K562 (cell line): Measurements from ENCODE around the gene IFI6. TPM values are rescaled to one million over a fixed set of nuclear protein-coding genes. Genes with fewer than 3 reads are reported as not detected.

ENCODE experiments used
- ATAC-seq: fragments of 200-7000 bp; cut with Tn5 transposase; 3 replicates; pipeline ENCODE4 v1.9.1; 2020; ENCODE audit warnings: moderate library complexity
- BruUV-seq: library from RNA; stranded (reverse); fragments of 400-500 nt; replicated peaks from 2 replicates; lab custom pipeline; 2021; lab: Mats Ljungman, UMichigan
- CTCF ChIA-PET: fragments of 300-600 bp; formaldehyde crosslinking; extraction: SDS; loops from one replicate; lab custom pipeline; 2021; ENCODE audit warnings: low intra/inter-chr PET ratio; lab: Yijun Ruan, JAX
- POLR2A ChIA-PET: fragments of 300-600, 350-650 bp; sonication (Branson Sonifier 250); formaldehyde crosslinking; extraction: SDS; loops from one replicate; lab custom pipeline; 2021; ENCODE audit warnings: antibody characterized with exemption, inconsistent platforms; lab: Yijun Ruan, JAX
- DNase-seq, 4 experiments: peaks; one replicate each; pipeline versions ENCODE4 v3.0.0 to v3.0.0-alpha.2; 2011 to 2018; ENCODE audit warnings: low spot score in 3 of 4, mixed read lengths in 3 of 4; ENCODE audit errors: extremely low read depth in 1 of 4
- FAIRE-seq: peaks from 2 replicates; lab custom pipeline; 2011; peaks lifted over from hg19 to GRCh38; lab: Jason Lieb, UNC
- H2AFZ ChIP-seq: 2 replicates; pipeline ENCODE4 v1.6.0; 2011; ENCODE audit warnings: low read depth, low read length, control low read depth, inconsistent platforms
- H3K27ac ChIP-seq: fragments of 200-600 bp; 3 replicates; pipeline ENCODE4 v1.8.0; 2011; ENCODE audit warnings: low read depth, mild to moderate bottlenecking, control low read depth, inconsistent platforms, low read length, moderate library complexity, mixed read lengths; ENCODE audit errors: extremely low read depth
- H3K27me3 ChIP-seq, 2 experiments: fragments of 300-600 bp in 1 of 2; 2 replicates in 1 of 2; 3 replicates in 1 of 2; pipeline versions ENCODE4 v1.6.0 to v1.8.0; 2011; ENCODE audit warnings: inconsistent platforms in 2 of 2, low read length in 2 of 2, mild to moderate bottlenecking in 1 of 2, mixed read lengths in 1 of 2, moderate library complexity in 1 of 2; ENCODE audit not compliant: control insufficient read depth in 2 of 2, insufficient read depth in 2 of 2
- H3K36me3 ChIP-seq: fragments of 300-600 bp; 3 replicates; pipeline ENCODE4 v1.8.0; 2011; ENCODE audit warnings: mild to moderate bottlenecking, low read length, inconsistent platforms; ENCODE audit not compliant: control insufficient read depth, insufficient read depth
- H3K4me1 ChIP-seq, 2 experiments: fragments of 200-600 bp in 1 of 2; replicated peaks in 1 of 2; 2 replicates in 1 of 2; 3 replicates in 1 of 2; pipeline versions ENCODE4 v1.5.1 to v1.8.0; 2011; ENCODE audit warnings: inconsistent platforms in 2 of 2, low read length in 2 of 2, mild to moderate bottlenecking in 1 of 2, mixed read lengths in 1 of 2, moderate library complexity in 1 of 2; ENCODE audit not compliant: control insufficient read depth in 2 of 2, insufficient read depth in 2 of 2
- H3K4me2 ChIP-seq: 2 replicates; pipeline ENCODE4 v1.6.1; 2011; ENCODE audit warnings: low read length, control low read depth, inconsistent platforms, mixed read lengths; ENCODE audit not compliant: insufficient read depth
- H3K4me3 ChIP-seq: fragments of 200-600 bp; sonication (generic), shearing (Covaris generic); 2 replicates; pipeline ENCODE4 v1.5.1; 2016; ENCODE audit warnings: control low read depth, inconsistent platforms
- H3K79me2 ChIP-seq: fragments of 200-600 bp; 3 replicates; pipeline ENCODE4 v1.8.0; 2011; ENCODE audit warnings: low read length, inconsistent platforms; ENCODE audit not compliant: control insufficient read depth, insufficient read depth
- H3K9ac ChIP-seq, 2 experiments: 2 replicates each; pipeline versions ENCODE4 v1.6.0 to v1.6.1; 2011; ENCODE audit warnings: low read depth in 2 of 2, low read length in 2 of 2, control low read depth in 1 of 2, inconsistent platforms in 1 of 2, mild to moderate bottlenecking in 1 of 2, mixed read lengths in 1 of 2; ENCODE audit not compliant: insufficient read depth in 1 of 2
- H3K9me1 ChIP-seq: one replicate; pipeline ENCODE4 v1.6.0; 2011; ENCODE audit warnings: inconsistent platforms, mild to moderate bottlenecking, low read length, moderate library complexity; ENCODE audit not compliant: control insufficient read depth, insufficient read depth
- H3K9me3 ChIP-seq: replicated peaks from 2 replicates; pipeline ENCODE4 v1.5.1; 2011; ENCODE audit warnings: low read depth, low read length, inconsistent platforms; ENCODE audit not compliant: control insufficient read depth, insufficient read depth
- H4K20me1 ChIP-seq: replicated peaks from 2 replicates; pipeline ENCODE4 v1.6.1; 2011; ENCODE audit warnings: low read length, inconsistent platforms, mixed read lengths; ENCODE audit not compliant: control insufficient read depth, insufficient read depth
- BCOR ChIP-seq: fragments of 450-650 bp; IDR thresholded peaks from 2 replicates; pipeline ENCODE4 v1.6.1; 2016
- EP300 ChIP-seq: IDR thresholded peaks from 2 replicates; pipeline ENCODE4 v1.6.1; 2012; ENCODE audit warnings: low read length, improper control_type of control experiment
- ETS1 ChIP-seq: conservative IDR thresholded peaks from 2 replicates; pipeline ENCODE4 v1.6.1; 2011; ENCODE audit warnings: low read depth, mild to moderate bottlenecking, low read length; ENCODE audit not compliant: control insufficient read depth
- ETV1 ChIP-seq: fragments of 450-650 bp; conservative IDR thresholded peaks from 2 replicates; pipeline ENCODE4 v1.6.1; 2016; ENCODE audit warnings: missing genetic modification characterization, control low read depth, low read depth, missing compliant biosample characterization
- HDAC2 ChIP-seq: fragments of 450-650 bp; IDR thresholded peaks from 2 replicates; pipeline ENCODE4 v1.6.1; 2016; ENCODE audit warnings: mild to moderate bottlenecking
- HNRNPLL ChIP-seq: fragments of 200-400 bp; formaldehyde crosslinking; IDR thresholded peaks from 2 replicates; pipeline ENCODE4 v1.6.1; 2017; ENCODE audit warnings: low read length, low read depth, mild to moderate bottlenecking; ENCODE audit not compliant: poor library complexity, severe bottlenecking
- MED1 ChIP-seq: sonication (generic); formaldehyde crosslinking; IDR thresholded peaks from 2 replicates; pipeline ENCODE4 v1.8.1; 2023; ENCODE audit warnings: missing genetic modification reagents, borderline replicate concordance
- MLX ChIP-seq, 2 experiments: fragments of 450-650 bp in 1 of 2; sonication (generic) in 1 of 2; formaldehyde crosslinking; conservative IDR thresholded peaks; 2 replicates each; pipeline versions ENCODE4 v1.4.0 to v1.8.1; 2020 to 2022; ENCODE audit warnings: mild to moderate bottlenecking in 1 of 2, missing genetic modification reagents in 1 of 2
- RBM25 ChIP-seq: fragments of 200-400 bp; formaldehyde crosslinking; IDR thresholded peaks from 2 replicates; pipeline ENCODE4 v1.6.1; 2018; ENCODE audit warnings: low read length, low read depth, moderate library complexity; ENCODE audit not compliant: severe bottlenecking
- SRF ChIP-seq, 2 experiments: fragments of 250-450, 450-650 bp in 1 of 2; sonication (Bioruptor Pico) in 1 of 2; sonication (generic) in 1 of 2; formaldehyde crosslinking; IDR thresholded peaks; 2 replicates each; pipeline versions ENCODE4 v1.5.0 to v1.5.1; 2020 to 2022; ENCODE audit warnings: mild to moderate bottlenecking in 1 of 2, missing genetic modification reagents in 1 of 2
- TGIF2 ChIP-seq: sonication (generic); formaldehyde crosslinking; IDR thresholded peaks from 2 replicates; pipeline ENCODE4 v1.8.1; 2022; ENCODE audit warnings: mild to moderate bottlenecking, missing genetic modification reagents, moderate library complexity
- ZFP36 ChIP-seq: fragments of 150-350 bp; IDR thresholded peaks from 2 replicates; pipeline ENCODE4 v1.6.1; 2018; ENCODE audit warnings: low read length, low read depth; ENCODE audit not compliant: partially characterized antibody
- ZNF436 ChIP-seq: fragments of 250-450, 450-650 bp; sonication (Bioruptor Pico); formaldehyde crosslinking; IDR thresholded peaks from 2 replicates; pipeline ENCODE4 v1.7.0; 2020; ENCODE audit warnings: mild to moderate bottlenecking
- WGBS: fragments of 100-300 bp; shearing (Covaris generic); methylation state at CpG from one replicate; pipeline ENCODE4 v1.1.6; 2016; ENCODE audit warnings: low coverage, mixed read lengths; ENCODE audit not compliant: insufficient coverage; ENCODE audit errors: missing lambda C conversion rate; 5-methylcytosine and 5-hydroxymethylcytosine counted together
- in situ Hi-C: fragments of 300-500 bp; cut with MboI; formaldehyde crosslinking; loops from 4 replicates; pipeline ENCODE4 v1.15.0; 2018; ENCODE audit warnings: inconsistent platforms, mixed read lengths
- intact Hi-C: fragments of 100-400 bp; cut with micrococcal nuclease; formaldehyde crosslinking; loops from 2 replicates; pipeline ENCODE4 v1.14.2; 2022
- polyA plus RNA-seq, 8 experiments: library from polyadenylated mRNA; depleted of rRNA in 4 of 8; stranded (reverse) in 5 of 8; unstranded in 3 of 8; fragments of >200 nt; fragmentation: Nextera tagmentation in 2 of 8; fragmentation: Illumina TruSeq in 1 of 8; extraction: Ambion mirVana in 2 of 8; extraction: Trizol in 1 of 8; gene quantifications; 2 replicates each; pipeline versions ENCODE4 v1.2.1 to v1.2.3, GENCODE V29; 2011 to 2014; ENCODE audit warnings: inconsistent platforms in 1 of 8, missing spikeins in 1 of 8
- total RNA-seq, 7 experiments: library from RNA; depleted of rRNA in 6 of 7; stranded (reverse); fragments of >200 nt in 6 of 7; fragmentation: Illumina TruSeq in 2 of 7; extraction: Trizol in 2 of 7; gene quantifications; 2 replicates each; pipeline versions ENCODE4 v1.2.1 to v1.2.3, GENCODE V29; 2011 to 2021; ENCODE audit warnings: low replicate concordance in 1 of 7

IFI6 gene
- total and polyA plus RNA-seq, 9 of the 15 experiments (the other 6 are each of a cell fraction or from before 2014, with no cell fraction given) = 0.17 to 4.5 (median 2.2) TPM

- no peak for FAIRE-seq
Measured at GRCh38 chr1:27661412-27662075, 10.4 kb downstream of the IFI6 start.

More at GRCh38 chr1:27661412-27662075, 10.4 kb downstream of the IFI6 start:
- no peaks in the 10 kb centered on the region for H3K9me1 ChIP-seq
- BruUV-seq = no TSS peak
- peak; percentile 42 for TF ChIP-seq RBM25
- no peak for TF ChIP-seq ETV1 (tag)
- no peak for TF ChIP-seq HNRNPLL
- TF ChIP-seq ZNF436 (CRISPR knock-in tag) = peak; percentile 53; the same call in 1 of the 2 replicates
- no peak for TF ChIP-seq MLX (CRISPR knock-in tag; conservative IDR thresholded peaks at IDR 0.05)
- no peak for TF ChIP-seq SRF (CRISPR knock-in tag; IDR thresholded peaks at IDR 0.05)
- peak; percentile 57; the same call in 1 of the 2 replicates for TF ChIP-seq BCOR
- TF ChIP-seq EP300 = no peak
- TF ChIP-seq ETS1 = no peak
- TF ChIP-seq MED1 (CRISPR knock-in tag) = no peak
- TF ChIP-seq TGIF2 (CRISPR knock-in tag) = no peak
- no peak for TF ChIP-seq HDAC2
- TF ChIP-seq ZFP36 = peak; percentile 87
- no peak overlapping the region for H3K4me3 ChIP-seq
- H3K79me2 ChIP-seq = no peaks in the 10 kb centered on the region
- no peak overlapping the region for H3K4me2 ChIP-seq
- H2AFZ ChIP-seq = peak overlapping the region; percentile 15; the same call in 1 of the 2 replicates
- no peak overlapping the region for H3K27ac ChIP-seq
- POLR2A ChIA-PET = interaction anchor here (0.5 to 1.3 kb wide), 3 partner anchors 113 to 939 kb away, joined by 3 to 4 read pairs (median 3); no protein-coding TSS in a partner anchor
- intact Hi-C loops (loop anchor here (2.0 to 10.0 kb wide), 4 partner anchors 104 to 617 kb away; partner anchors contain the start of gene GPR3), in situ Hi-C loops (loop anchor here (5.0 kb wide), 3 partner anchors 49 to 269 kb away; partner anchors contain the start of gene GPR3)
- no peaks in the 10 kb centered on the region for H3K36me3 ChIP-seq
- CTCF ChIA-PET = interaction anchor here (2.7 to 8.3 kb wide), 2 partner anchors 45 to 53 kb away, joined by 11 to 157 read pairs; no protein-coding TSS in a partner anchor
- no peak overlapping the region for H3K9ac ChIP-seq
- H3K4me1 ChIP-seq = peaks cover 20 to 26% of the 10 kb centered on the region in 2 experiments
- 77% methylated on average over 8 of the region's 8 CpGs for WGBS
- no peaks in the 10 kb centered on the region for H4K20me1 ChIP-seq
- H3K27me3 ChIP-seq = no peaks in the 10 kb centered on the region
- no peak for ATAC-seq
- DNase-seq = no peak
- no peaks in the 10 kb centered on the region for H3K9me3 ChIP-seq
